GM12873 (cell line): Measurements from ENCODE around the gene AQP9.

Experiments
- CTCF ChIP-seq: IDR thresholded peaks from 2 replicates; pipeline ENCODE4 v1.5.1; 2012; ENCODE audit warnings: low read depth, mild to moderate bottlenecking, moderate library complexity, low read length, control low read depth; ENCODE audit not compliant: insufficient read depth; ENCODE audit errors: missing control alignments

Gene AQP9

GRCh38 chr15:58201516-58201915, 63.3 kb downstream of the AQP9 start:
- no peak for TF ChIP-seq CTCF

GRCh38 chr15:58203537-58203936, 65.4 kb downstream of the AQP9 start:
- TF ChIP-seq CTCF = no peak

GRCh38 chr15:58206151-58206550, 68.0 kb downstream of the AQP9 start:
- no peak for TF ChIP-seq CTCF

- peak; percentile 42 for TF ChIP-seq CTCF
Observed at GRCh38 chr15:58212909-58213526, 74.8 kb downstream of the AQP9 start.

GRCh38 chr15:58213587-58214338, 75.6 kb downstream of the AQP9 start:
- no peak for TF ChIP-seq CTCF

- no peak for TF ChIP-seq CTCF
Observed at GRCh38 chr15:58214591-58215340, 76.6 kb downstream of the AQP9 start.

- peak; percentile 8 for TF ChIP-seq CTCF
Observed at GRCh38 chr15:58217460-58217859, 79.3 kb downstream of the AQP9 start.
